Fibroblast of mammary gland (primary cell): ENCODE measurements around the gene LIMCH1.

ENCODE experiments used
- DNase-seq: peaks from one replicate; pipeline ENCODE4 v3.0.0-alpha.2; 2010; ENCODE audit warnings: low read depth
- H3K4me3 ChIP-seq: 2 replicates; pipeline ENCODE4 v1.5.1; 2011; ENCODE audit warnings: low read depth, mild to moderate bottlenecking, low read length, moderate library complexity; ENCODE audit not compliant: control insufficient read depth
- CTCF ChIP-seq: conservative IDR thresholded peaks from 2 replicates; pipeline ENCODE4 v1.5.1; 2011; ENCODE audit warnings: low read depth, low read length, inconsistent platforms; ENCODE audit not compliant: control insufficient read depth, insufficient read depth

The LIMCH1 gene

GRCh38 chr4:41538887-41539498 lies 1.0 kb downstream of the LIMCH1 start:
- H3K4me3 ChIP-seq: no peak overlapping the region
- no peak for DNase-seq
- no peak for TF ChIP-seq CTCF

- H3K4me3 ChIP-seq: no peak overlapping the region
- no peak for DNase-seq
- TF ChIP-seq CTCF: no peak
Measured at GRCh38 chr4:41539711-41540110, 1.8 kb downstream of the LIMCH1 start.

GRCh38 chr4:41540687-41541086 lies 2.7 kb downstream of the LIMCH1 start:
- no peak overlapping the region for H3K4me3 ChIP-seq
- no peak for DNase-seq
- no peak for TF ChIP-seq CTCF

- no peak for DNase-seq
- H3K4me3 ChIP-seq: no peak overlapping the region
- no peak for TF ChIP-seq CTCF
Measured at GRCh38 chr4:41541687-41542094, 3.7 kb downstream of the LIMCH1 start.

- TF ChIP-seq CTCF: no peak
- DNase-seq: no peak
- no peak overlapping the region for H3K4me3 ChIP-seq
Measured at GRCh38 chr4:41542526-41543275, 4.7 kb downstream of the LIMCH1 start.

- no peak for DNase-seq
- TF ChIP-seq CTCF: no peak
- H3K4me3 ChIP-seq: no peak overlapping the region
Measured at GRCh38 chr4:41545238-41545637, 7.3 kb downstream of the LIMCH1 start.
